ENCODE data around the gene PDE1A.

- TF ChIP-seq CTCF (IDR thresholded peaks at IDR 0.05) (no peak), EZH2 (IDR thresholded peaks at IDR 0.05; ENCODE audit: borderline replicate concordance, insufficient read depth, low read depth, low read length, poor library complexity, severe bottlenecking) (no peak)
These were observed 5.2 kb upstream of the PDE1A start for GRCh38 chr2:182432051-182432450.

Data from B cell (primary cell).